Endodermal cell (in vitro differentiated cells): ENCODE data around the gene SNPH. TPM values are rescaled to one million over a fixed set of nuclear protein-coding genes. Genes with fewer than 3 reads are reported as not detected.

ENCODE experiments used
- DNase-seq: peaks from one replicate; pipeline ENCODE4 v3.0.0-alpha.2; 2017
- H3K27ac ChIP-seq: 2 replicates; pipeline ENCODE4 v1.5.1; 2013; ENCODE audit warnings: mild to moderate bottlenecking, low read depth, low read length, moderate library complexity
- H3K27me3 ChIP-seq: 2 replicates; pipeline ENCODE4 v1.6.1; 2013; ENCODE audit warnings: mild to moderate bottlenecking, low read length, moderate library complexity; ENCODE audit not compliant: insufficient read depth, control insufficient read depth, poor library complexity, severe bottlenecking
- H3K36me3 ChIP-seq: 2 replicates; pipeline ENCODE4 v1.7.0; 2013; ENCODE audit warnings: mild to moderate bottlenecking, low read length, moderate library complexity; ENCODE audit not compliant: control insufficient read depth, insufficient read depth
- H3K4me1 ChIP-seq: one replicate; pipeline ENCODE4 v1.7.0; 2013; ENCODE audit warnings: low read length; ENCODE audit not compliant: control insufficient read depth, insufficient read depth
- H3K4me3 ChIP-seq: 2 replicates; pipeline ENCODE4 v1.5.1; 2013; ENCODE audit warnings: mild to moderate bottlenecking, low read length, moderate library complexity
- H3K9ac ChIP-seq: 2 replicates; pipeline ENCODE4 v1.6.1; 2013; ENCODE audit warnings: mild to moderate bottlenecking, low read length, moderate library complexity; ENCODE audit not compliant: poor library complexity, severe bottlenecking; ENCODE audit errors: extremely low read depth
- H3K9me3 ChIP-seq: 2 replicates; pipeline ENCODE4 v1.6.1; 2013; ENCODE audit warnings: mild to moderate bottlenecking, low read length, moderate library complexity; ENCODE audit not compliant: control insufficient read depth
- H3K27ac Mint-ChIP-seq: 2 replicates; pipeline ENCODE4 v1.8.0; 2020; ENCODE audit warnings: mixed read lengths
- H3K27me3 Mint-ChIP-seq: 2 replicates; pipeline ENCODE4 v1.8.0; 2021; ENCODE audit warnings: mild to moderate bottlenecking, mixed read lengths; ENCODE audit not compliant: insufficient read depth
- H3K36me3 Mint-ChIP-seq: 2 replicates; pipeline ENCODE4 v1.8.0; 2020; ENCODE audit warnings: low read depth, mixed read lengths
- H3K4me1 Mint-ChIP-seq: 2 replicates; pipeline ENCODE4 v1.8.0; 2020; ENCODE audit warnings: mixed read lengths
- H3K4me3 Mint-ChIP-seq: 2 replicates; pipeline ENCODE4 v1.8.0; 2020; ENCODE audit warnings: mild to moderate bottlenecking, moderate library complexity, mixed read lengths
- H3K9me3 Mint-ChIP-seq: 2 replicates; pipeline ENCODE4 v1.8.0; 2020; ENCODE audit warnings: mild to moderate bottlenecking, mixed read lengths
- CTCF ChIP-seq: fragments of 200-600 bp; sonication (generic); conservative IDR thresholded peaks from 2 replicates; pipeline ENCODE4 v1.5.0; 2021; ENCODE audit warnings: antibody characterized with exemption, mild to moderate bottlenecking
- WGBS, 2 experiments: methylation state at CpG; one replicate each; pipeline versions ENCODE4 v1.1.5 to v1.1.7; 2013; ENCODE audit warnings: missing lambda C conversion rate in 2 of 2, mixed read lengths in 1 of 2; ENCODE audit not compliant: insufficient coverage in 1 of 2, insufficient read length in 1 of 2; 5-methylcytosine and 5-hydroxymethylcytosine counted together
- total RNA-seq, 2 donors: library from RNA; stranded (reverse); fragmentation: NEBNext Ultra II Directional in 1 of 2; extraction: Animal tissue kit (Norgen Biotek cat#: 25700) in 1 of 2; gene quantifications; 2 replicates in 1 of 2; 3 replicates in 1 of 2; pipeline ENCODE4 v1.2.1, GENCODE V29; 2021

The SNPH gene
- total RNA-seq, 2 donors from 2014 or later, result 2.2 to 4.9 TPM

DNA sequence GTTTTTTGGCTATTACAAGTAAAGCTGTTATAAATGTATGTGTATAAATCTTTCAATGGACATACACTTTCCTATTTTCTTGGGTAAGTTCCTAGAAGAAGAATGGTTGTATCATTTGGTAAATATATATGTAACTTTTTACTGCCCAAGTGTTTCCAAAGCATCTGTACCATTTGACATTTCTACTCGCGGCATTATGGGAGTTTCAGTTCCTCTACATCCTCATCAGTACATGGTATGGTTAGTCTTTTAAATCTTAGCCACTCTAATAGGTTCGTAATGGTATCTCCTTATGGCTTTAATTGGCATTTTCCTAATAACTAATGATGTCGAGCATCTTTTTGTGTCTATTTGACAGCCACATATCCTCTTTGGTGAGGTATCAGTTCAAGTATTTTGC is 12.9 kb downstream of the SNPH start:
- Mint-ChIP-seq H3K9me3 (no peaks in the 10 kb centered on the region), H3K27ac (no peak overlapping the region), H3K4me3 (no peak overlapping the region), H3K4me1 (no peaks in the 10 kb centered on the region), H3K36me3 (no peaks in the 10 kb centered on the region), H3K27me3 (no peaks in the 10 kb centered on the region)
- H3K4me3 ChIP-seq, result no peak overlapping the region
- H3K36me3 ChIP-seq, result no peaks in the 10 kb centered on the region
- WGBS, 2 experiments, result 95 to 96% methylated on average over 3 to 4 of the region's 4 CpGs
- H3K27ac ChIP-seq, result no peak overlapping the region
- H3K9me3 ChIP-seq, result no peaks in the 10 kb centered on the region
- TF ChIP-seq CTCF, result no peak
- H3K9ac ChIP-seq, result no peak overlapping the region
- no peak for DNase-seq
- H3K4me1 ChIP-seq, result no peaks in the 10 kb centered on the region
- H3K27me3 ChIP-seq, result no peaks in the 10 kb centered on the region

- no peak overlapping the region for H3K27ac ChIP-seq
- H3K4me3 ChIP-seq, result no peak overlapping the region
- no peak for TF ChIP-seq CTCF
- H3K36me3 ChIP-seq, result no peaks in the 10 kb centered on the region
- Mint-ChIP-seq H3K27ac (no peak overlapping the region), H3K4me1 (no peaks in the 10 kb centered on the region), H3K27me3 (no peaks in the 10 kb centered on the region), H3K9me3 (no peaks in the 10 kb centered on the region), H3K4me3 (no peak overlapping the region), H3K36me3 (no peaks in the 10 kb centered on the region)
- no peak overlapping the region for H3K9ac ChIP-seq
- no peaks in the 10 kb centered on the region for H3K4me1 ChIP-seq
- no peaks in the 10 kb centered on the region for H3K27me3 ChIP-seq
- DNase-seq, result no peak
- WGBS, 2 experiments, result 79 to 85% methylated on average over 4 to 6 of the region's 6 CpGs
- H3K9me3 ChIP-seq, result no peaks in the 10 kb centered on the region
Measured at GRCh38 chr20:1280195-1281102, 14.4 kb downstream of the SNPH start.

DNA sequence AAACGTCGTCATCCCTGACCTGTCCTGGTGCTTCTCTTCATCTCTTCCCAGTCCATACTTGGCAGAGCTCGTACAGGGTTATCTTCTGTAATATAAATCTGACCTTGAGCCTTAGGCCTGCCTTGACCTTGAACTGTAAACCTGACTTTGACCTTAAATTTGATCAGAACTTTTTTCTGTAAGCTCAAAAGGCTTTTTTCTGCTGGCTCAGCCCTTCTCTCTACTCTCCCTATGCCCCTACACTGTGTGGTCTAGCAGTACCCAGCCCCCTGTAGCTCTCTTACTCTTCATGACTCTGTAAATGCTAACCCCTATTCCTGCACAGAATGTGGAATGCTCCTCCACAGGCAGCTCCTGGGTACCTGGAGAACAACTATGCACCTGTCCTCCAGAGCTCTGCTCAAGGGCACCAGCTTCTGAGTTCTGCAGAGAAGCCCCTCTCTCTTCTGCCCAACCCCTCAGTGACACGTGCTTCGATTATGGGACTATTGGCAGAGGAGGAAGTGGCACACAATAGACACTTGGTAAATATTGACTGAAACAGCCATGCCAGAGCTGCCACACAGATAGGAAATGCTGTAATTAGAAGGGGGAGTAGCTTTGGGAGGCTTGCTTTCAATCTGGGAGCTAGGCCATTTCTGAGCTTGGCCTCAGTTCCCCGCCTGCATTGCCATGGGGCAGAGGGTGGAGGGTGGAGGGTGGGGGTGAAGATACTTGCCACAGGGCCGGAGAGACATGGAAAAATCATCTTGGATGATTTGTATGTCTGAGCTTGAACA is 15.4 kb downstream of the SNPH start:
- H3K27me3 Mint-ChIP-seq, result no peaks in the 10 kb centered on the region
- no peak overlapping the region for H3K9ac ChIP-seq
- DNase-seq, result peak; percentile 15
- no peaks in the 10 kb centered on the region for H3K36me3 ChIP-seq
- H3K27ac Mint-ChIP-seq, result no peak overlapping the region
- peaks cover 2% of the 10 kb centered on the region for H3K4me1 ChIP-seq
- no peaks in the 10 kb centered on the region for H3K9me3 ChIP-seq
- no peaks in the 10 kb centered on the region for H3K27me3 ChIP-seq
- no peak overlapping the region for H3K4me3 ChIP-seq
- no peaks in the 10 kb centered on the region for H3K4me1 Mint-ChIP-seq
- 81 to 83% methylated on average over 4 to 7 of the region's 7 CpGs for WGBS, 2 experiments
- H3K9me3 Mint-ChIP-seq, result no peaks in the 10 kb centered on the region
- no peak for TF ChIP-seq CTCF
- H3K36me3 Mint-ChIP-seq, result no peaks in the 10 kb centered on the region
- H3K27ac ChIP-seq, result no peak overlapping the region
- H3K4me3 Mint-ChIP-seq, result no peak overlapping the region
